ENCODE measurements around the gene DDI2. TPM values are rescaled to one million over a fixed set of nuclear protein-coding genes. Genes with fewer than 3 reads are reported as not detected.
"Not testable (repeated sequence)": the region's sequence is repeated elsewhere in the genome, so short reads cannot be mapped to it uniquely, and the experiment has no call there.

DDI2 gene
- total RNA-seq, 1 donor from 2014 or later, result 39.6 TPM

- intact Hi-C loops (cut with micrococcal nuclease), result no loop called here
Measured at GRCh38 chr1:15628003-15628402, 10.7 kb downstream of the DDI2 start.

GRCh38 chr1:15633756-15634420, 16.6 kb downstream of the DDI2 start:
- intact Hi-C loops (cut with micrococcal nuclease), result no loop called here

GRCh38 chr1:15636436-15636835, 19.2 kb downstream of the DDI2 start:
- intact Hi-C loops (cut with micrococcal nuclease), result no loop called here

- intact Hi-C loops (cut with micrococcal nuclease), result no loop called here
Measured at GRCh38 chr1:15637826-15638225, 20.6 kb downstream of the DDI2 start.

- intact Hi-C loops (cut with micrococcal nuclease), result no loop called here
Measured at GRCh38 chr1:15639262-15639661, 22.0 kb downstream of the DDI2 start.

- intact Hi-C loops (cut with micrococcal nuclease), result no loop called here
Measured at GRCh38 chr1:15639931-15640330, 22.7 kb downstream of the DDI2 start.

GRCh38 chr1:15640667-15641066, 23.4 kb downstream of the DDI2 start:
- intact Hi-C loops (cut with micrococcal nuclease), result no loop called here

GRCh38 chr1:15649937-15650336, 32.7 kb downstream of the DDI2 start:
- intact Hi-C loops (cut with micrococcal nuclease), result no loop called here

- intact Hi-C loops (cut with micrococcal nuclease), result no loop called here
Measured at GRCh38 chr1:15650433-15650832, 33.2 kb downstream of the DDI2 start.

- intact Hi-C loops (cut with micrococcal nuclease), result not testable (repeated sequence)
Measured at GRCh38 chr1:15652130-15652529, 34.9 kb downstream of the DDI2 start.

- intact Hi-C loops (cut with micrococcal nuclease), result no loop called here
Measured at GRCh38 chr1:15654091-15654690, 36.9 kb downstream of the DDI2 start.

GRCh38 chr1:15656464-15656863, 39.2 kb downstream of the DDI2 start:
- intact Hi-C loops (cut with micrococcal nuclease), result no loop called here

- intact Hi-C loops (cut with micrococcal nuclease), result no loop called here
Measured at GRCh38 chr1:15657021-15657420, 39.8 kb downstream of the DDI2 start.

GRCh38 chr1:15660151-15660550, 42.9 kb downstream of the DDI2 start:
- intact Hi-C loops (cut with micrococcal nuclease), result no loop called here

- intact Hi-C loops (cut with micrococcal nuclease), result no loop called here
Measured at GRCh38 chr1:15662477-15662876, 45.2 kb downstream of the DDI2 start.

GRCh38 chr1:15663925-15664324, 46.7 kb downstream of the DDI2 start:
- intact Hi-C loops (cut with micrococcal nuclease), result no loop called here

- intact Hi-C loops (cut with micrococcal nuclease), result no loop called here
Measured at GRCh38 chr1:15667362-15667761, 50.1 kb downstream of the DDI2 start.

- intact Hi-C loops (cut with micrococcal nuclease), result no loop called here
Measured at GRCh38 chr1:15668089-15668754, 51.0 kb downstream of the DDI2 start.

- intact Hi-C loops (cut with micrococcal nuclease), result no loop called here
Measured at GRCh38 chr1:15669074-15669473, 51.8 kb downstream of the DDI2 start.

GRCh38 chr1:15669864-15670263, 52.6 kb downstream of the DDI2 start:
- intact Hi-C loops (cut with micrococcal nuclease), result no loop called here

- intact Hi-C loops (cut with micrococcal nuclease), result no loop called here
Measured at GRCh38 chr1:15671430-15671829, 54.2 kb downstream of the DDI2 start.

- intact Hi-C loops (cut with micrococcal nuclease), result no loop called here
Measured at GRCh38 chr1:15674386-15675159, 57.3 kb downstream of the DDI2 start.

All from T-helper 1 cell treated with Interleukin-12 subunit alpha and Interleukin-12 subunit beta and Interleukin-4 antibody, amounts not matched to agents 30 ng/mL and 1 ng/mL, for 36 hours (primary cell).